Upper lobe of left lung (tissue), 6 donors: Measurements from ENCODE around the gene NXPH1. TPM values are rescaled to one million over a fixed set of nuclear protein-coding genes. Genes with fewer than 3 reads are reported as not detected.

Experiments
- ATAC-seq, 2 donors: fragments of 200-7000 bp; cut with Tn5 transposase; one replicate each; pipeline ENCODE4 v1.9.1; 2022; ENCODE audit warnings: mild to moderate bottlenecking in 2 of 2, moderate library complexity in 2 of 2; ENCODE audit not compliant: low FRiP score in 2 of 2
- DNase-seq, 2 donors: peaks; one replicate each; pipeline ENCODE4 v3.0.0-alpha.2; 2019 to 2020
- H3K27ac ChIP-seq, 4 donors: fragments of 200-600 bp; sonication (generic); one replicate each; pipeline ENCODE4 v1.5.1; 2016 to 2019
- H3K27me3 ChIP-seq, 4 donors: fragments of 200-600 bp; sonication (generic); one replicate each; pipeline ENCODE4 v1.5.1; 2017 to 2019
- H3K36me3 ChIP-seq, 4 donors: fragments of 200-600 bp; sonication (generic); one replicate each; pipeline ENCODE4 v1.5.1; 2016 to 2019
- H3K4me1 ChIP-seq, 4 donors: fragments of 200-600 bp; sonication (generic); one replicate each; pipeline ENCODE4 v1.5.1; 2018 to 2019
- H3K4me3 ChIP-seq, 4 donors: fragments of 200-600 bp; sonication (generic); one replicate each; pipeline ENCODE4 v1.5.1; 2017 to 2019; ENCODE audit warnings: mild to moderate bottlenecking in 2 of 4, moderate library complexity in 1 of 4
- H3K9me3 ChIP-seq, 4 donors: fragments of 200-600 bp; sonication (generic); one replicate each; pipeline ENCODE4 v1.5.1; 2018 to 2019
- EP300 ChIP-seq, 4 donors: sonication (generic); formaldehyde crosslinking; IDR thresholded peaks; one replicate each; pipeline ENCODE4 v1.5.1; 2017; ENCODE audit warnings: antibody characterized with exemption in 4 of 4, control low read depth in 2 of 4
- POLR2A ChIP-seq, 4 donors: fragments of 450-650 bp; IDR thresholded peaks; one replicate each; pipeline ENCODE4 v1.5.1; 2016 to 2017; ENCODE audit warnings: antibody characterized with exemption in 4 of 4, mild to moderate bottlenecking in 2 of 4
- POLR2AphosphoS5 ChIP-seq, 2 donors: sonication (generic); formaldehyde crosslinking; IDR thresholded peaks; one replicate each; pipeline ENCODE4 v1.5.1; 2017; ENCODE audit warnings: antibody characterized with exemption in 2 of 2
- WGBS, 2 donors: methylation state at CpG; one replicate each; pipeline ENCODE4 v1.1.5; 2017 to 2018; 5-methylcytosine and 5-hydroxymethylcytosine counted together
- total RNA-seq, 6 donors: library from RNA; depleted of rRNA in 4 of 6; stranded (reverse); fragments of >200 nt in 4 of 6; gene quantifications; one replicate each; pipeline versions ENCODE4 v1.1.0 to v1.2.1, GENCODE V29; 2016 to 2021
- TF ChIP-seq, protein P1 (sequence below), 6 experiments: fragments of 450-650 bp in 4 of 6; fragments of 200-600 bp in 2 of 6; sonication (generic) in 2 of 6; IDR thresholded peaks; one replicate each; pipeline ENCODE4 v1.5.1; 2016 to 2019; ENCODE audit warnings: antibody characterized with exemption in 6 of 6
- donor health status: DM: no; HTN: no; CAD: no; lungs with moderate emphysema.
- donor health status: DM: no; HTN: yes; CAD: no; lungs with severe emphysema.

The NXPH1 gene
- total RNA-seq, 6 donors from 2014 or later: not detected

- ATAC-seq (no peak), DNase-seq (no peak)
- TF ChIP-seq POLR2AphosphoS5 (IDR thresholded peaks at IDR 0.05): no peak
- no peak for TF ChIP-seq POLR2A (IDR thresholded peaks at IDR 0.05)
- no peak for TF ChIP-seq EP300 (IDR thresholded peaks at IDR 0.05)
- TF ChIP-seq, protein P1, sequence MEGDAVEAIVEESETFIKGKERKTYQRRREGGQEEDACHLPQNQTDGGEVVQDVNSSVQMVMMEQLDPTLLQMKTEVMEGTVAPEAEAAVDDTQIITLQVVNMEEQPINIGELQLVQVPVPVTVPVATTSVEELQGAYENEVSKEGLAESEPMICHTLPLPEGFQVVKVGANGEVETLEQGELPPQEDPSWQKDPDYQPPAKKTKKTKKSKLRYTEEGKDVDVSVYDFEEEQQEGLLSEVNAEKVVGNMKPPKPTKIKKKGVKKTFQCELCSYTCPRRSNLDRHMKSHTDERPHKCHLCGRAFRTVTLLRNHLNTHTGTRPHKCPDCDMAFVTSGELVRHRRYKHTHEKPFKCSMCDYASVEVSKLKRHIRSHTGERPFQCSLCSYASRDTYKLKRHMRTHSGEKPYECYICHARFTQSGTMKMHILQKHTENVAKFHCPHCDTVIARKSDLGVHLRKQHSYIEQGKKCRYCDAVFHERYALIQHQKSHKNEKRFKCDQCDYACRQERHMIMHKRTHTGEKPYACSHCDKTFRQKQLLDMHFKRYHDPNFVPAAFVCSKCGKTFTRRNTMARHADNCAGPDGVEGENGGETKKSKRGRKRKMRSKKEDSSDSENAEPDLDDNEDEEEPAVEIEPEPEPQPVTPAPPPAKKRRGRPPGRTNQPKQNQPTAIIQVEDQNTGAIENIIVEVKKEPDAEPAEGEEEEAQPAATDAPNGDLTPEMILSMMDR (IDR thresholded peaks at IDR 0.05): no peak
- no peaks in the 10 kb centered on the region for H3K27me3 ChIP-seq
- H3K4me3 ChIP-seq: no peak overlapping the region
- H3K4me1 ChIP-seq: no peaks in the 10 kb centered on the region
- H3K36me3 ChIP-seq: no peaks in the 10 kb centered on the region
- no peaks in the 10 kb centered on the region for H3K9me3 ChIP-seq
- WGBS, 2 donors: 94 to 97% methylated on average over 2 of the region's 2 CpGs
- H3K27ac ChIP-seq: no peak overlapping the region
Measured at GRCh38 chr7:8423057-8423456, 10.4 kb upstream of the NXPH1 start.

DNA sequence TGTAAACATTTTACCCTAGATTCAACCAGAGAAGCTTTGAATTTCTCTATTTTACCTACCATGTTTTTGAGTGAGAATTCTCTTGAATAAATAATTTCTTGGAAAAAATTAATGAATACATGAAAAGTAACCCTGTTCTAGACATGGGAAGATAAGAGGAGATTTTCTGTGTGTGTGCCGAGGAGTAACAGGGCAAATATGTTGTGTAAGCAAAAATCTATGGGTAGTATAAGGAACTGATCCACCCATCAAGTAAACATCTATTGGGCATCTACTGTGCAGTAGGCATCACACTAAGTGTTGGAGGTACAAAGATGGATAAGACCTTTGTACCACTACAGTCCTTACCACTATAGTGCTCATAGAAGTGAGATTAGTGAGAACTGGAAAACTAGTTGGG, 8.2 kb upstream of the NXPH1 start:
- H3K9me3 ChIP-seq: no peaks in the 10 kb centered on the region
- no peaks in the 10 kb centered on the region for H3K27me3 ChIP-seq
- no peak overlapping the region for H3K27ac ChIP-seq
- no peaks in the 10 kb centered on the region for H3K36me3 ChIP-seq
- H3K4me1 ChIP-seq: no peaks in the 10 kb centered on the region
- 80 to 83% methylated on average over 1 of the region's 1 CpG for WGBS, 2 donors
- ATAC-seq: no peak
- no peak overlapping the region for H3K4me3 ChIP-seq
- TF ChIP-seq, protein P1 (IDR thresholded peaks at IDR 0.05): no peak
- TF ChIP-seq EP300 (IDR thresholded peaks at IDR 0.05) (no peak), POLR2AphosphoS5 (IDR thresholded peaks at IDR 0.05) (no peak), POLR2A (IDR thresholded peaks at IDR 0.05) (no peak)
- DNase-seq: no peak

GRCh38 chr7:8430643-8431042, 2.8 kb upstream of the NXPH1 start:
- no peak for ATAC-seq
- Histone ChIP-seq H3K4me3 (no peak overlapping the region), H3K27ac (no peak overlapping the region), H3K4me1 (peaks cover 7 to 10% (median 7%) of the 10 kb centered on the region in 4 donors), H3K36me3 (no peaks in the 10 kb centered on the region), H3K9me3 (no peaks in the 10 kb centered on the region), H3K27me3 (peaks cover 0 to 25% (median 13%) of the 10 kb centered on the region in 4 donors)
- no peak for DNase-seq
- 82 to 83% methylated on average over 1 of the region's 1 CpG for WGBS, 2 donors
- TF ChIP-seq, protein P1 (IDR thresholded peaks at IDR 0.05): no peak
- TF ChIP-seq EP300 (IDR thresholded peaks at IDR 0.05) (no peak), POLR2A (IDR thresholded peaks at IDR 0.05) (no peak), POLR2AphosphoS5 (IDR thresholded peaks at IDR 0.05) (no peak)

DNA sequence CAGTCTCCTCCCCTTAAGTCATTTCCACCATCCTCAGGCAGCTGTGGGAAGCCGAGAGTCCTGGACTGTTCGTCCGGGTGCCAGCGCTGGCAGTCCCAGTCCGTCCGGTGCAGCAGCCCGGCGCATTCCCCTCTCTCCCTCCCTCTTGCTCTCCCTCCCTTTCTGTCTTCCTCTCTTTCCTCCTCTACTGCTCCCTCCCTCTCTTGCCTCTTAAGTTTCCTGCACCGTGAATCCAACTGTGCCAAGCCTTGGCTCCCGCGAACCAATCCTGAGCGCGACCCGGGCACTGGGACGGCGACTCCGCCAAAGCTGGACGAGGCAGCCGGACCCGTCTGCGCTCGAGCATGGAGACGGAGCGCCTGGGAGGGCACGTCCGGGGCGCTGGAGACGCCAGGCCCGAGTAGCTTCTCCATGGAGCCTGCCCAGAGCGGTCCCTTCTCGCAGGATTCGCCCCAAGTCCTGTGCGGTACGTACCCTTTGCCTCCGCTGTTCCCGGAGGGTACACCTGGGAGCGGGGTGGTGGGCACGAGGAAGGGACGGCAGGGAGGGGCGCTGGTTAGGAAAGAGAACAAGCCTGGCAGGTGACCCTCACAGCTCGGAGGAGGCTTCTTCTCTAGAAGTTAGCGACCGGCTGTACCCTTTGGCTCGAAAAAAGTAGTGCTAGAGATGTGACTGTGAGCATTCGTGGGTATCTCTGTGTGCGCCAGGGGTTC, 1.0 kb downstream of the NXPH1 start:
- 4 to 6% methylated on average over 39 to 44 of the region's 46 CpGs for WGBS, 2 donors
- ATAC-seq: peak in 1 of 2 donors; percentile 13

More for the DNA sequence above, 1.0 kb downstream of the NXPH1 start:
- Histone ChIP-seq H3K27me3 (peaks cover 2 to 40% (median 21%) of the 10 kb centered on the region in 4 donors), H3K9me3 (no peaks in the 10 kb centered on the region), H3K27ac (no peak overlapping the region), H3K4me1 (peaks cover 7 to 13% (median 9%) of the 10 kb centered on the region in 4 donors), H3K4me3 (no peak overlapping the region), H3K36me3 (no peaks in the 10 kb centered on the region)
- peak in 1 of 2 donors; percentile 70 for DNase-seq
- TF ChIP-seq POLR2AphosphoS5 (IDR thresholded peaks at IDR 0.05): no peak
- TF ChIP-seq EP300 (IDR thresholded peaks at IDR 0.05): no peak
- TF ChIP-seq, protein P1 (IDR thresholded peaks at IDR 0.05): no peak
- no peak for TF ChIP-seq POLR2A (IDR thresholded peaks at IDR 0.05)
